Measurements from ENCODE around the gene ATP11B.

ATP11B gene

GRCh38 chr3:182914341-182914740, 121.0 kb downstream of the ATP11B start:
- no peak for DNase-seq

GRCh38 chr3:182917134-182917533, 123.8 kb downstream of the ATP11B start:
- DNase-seq: no peak

- DNase-seq: no peak
These were observed 126.6 kb downstream of the ATP11B start for GRCh38 chr3:182919866-182920357.

DNA sequence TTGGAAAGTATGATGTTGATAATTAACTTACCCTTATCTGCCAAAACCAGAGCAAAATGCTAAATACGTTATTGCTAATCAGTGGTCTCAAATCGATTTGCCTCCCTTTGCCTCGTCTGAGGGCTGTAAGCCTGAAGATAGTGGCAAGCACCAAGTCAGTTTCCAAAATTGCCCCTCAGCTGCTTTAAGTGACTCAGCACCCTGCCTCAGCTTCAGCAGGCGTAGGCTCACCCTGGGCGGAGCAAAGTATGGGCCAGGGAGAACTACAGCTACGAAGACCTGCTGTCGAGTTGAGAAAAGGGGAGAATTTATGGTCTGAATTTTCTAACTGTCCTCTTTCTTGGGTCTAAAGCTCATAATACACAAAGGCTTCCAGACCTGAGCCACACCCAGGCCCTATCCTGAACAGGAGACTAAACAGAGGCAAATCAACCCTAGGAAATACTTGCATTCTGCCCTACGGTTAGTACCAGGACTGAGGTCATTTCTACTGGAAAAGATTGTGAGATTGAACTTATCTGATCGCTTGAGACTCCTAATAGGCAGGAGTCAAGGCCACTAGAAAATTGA, 127.3 kb downstream of the ATP11B start:
- DNase-seq: no peak

- DNase-seq: no peak
These were observed 128.5 kb downstream of the ATP11B start for GRCh38 chr3:182921665-182922355.

- DNase-seq: no peak
These were observed 132.1 kb downstream of the ATP11B start for GRCh38 chr3:182925330-182925943.

GRCh38 chr3:182925944-182926337, 132.6 kb downstream of the ATP11B start:
- DNase-seq: no peak

GRCh38 chr3:182935803-182936202, 142.5 kb downstream of the ATP11B start:
- no peak for DNase-seq

DNA sequence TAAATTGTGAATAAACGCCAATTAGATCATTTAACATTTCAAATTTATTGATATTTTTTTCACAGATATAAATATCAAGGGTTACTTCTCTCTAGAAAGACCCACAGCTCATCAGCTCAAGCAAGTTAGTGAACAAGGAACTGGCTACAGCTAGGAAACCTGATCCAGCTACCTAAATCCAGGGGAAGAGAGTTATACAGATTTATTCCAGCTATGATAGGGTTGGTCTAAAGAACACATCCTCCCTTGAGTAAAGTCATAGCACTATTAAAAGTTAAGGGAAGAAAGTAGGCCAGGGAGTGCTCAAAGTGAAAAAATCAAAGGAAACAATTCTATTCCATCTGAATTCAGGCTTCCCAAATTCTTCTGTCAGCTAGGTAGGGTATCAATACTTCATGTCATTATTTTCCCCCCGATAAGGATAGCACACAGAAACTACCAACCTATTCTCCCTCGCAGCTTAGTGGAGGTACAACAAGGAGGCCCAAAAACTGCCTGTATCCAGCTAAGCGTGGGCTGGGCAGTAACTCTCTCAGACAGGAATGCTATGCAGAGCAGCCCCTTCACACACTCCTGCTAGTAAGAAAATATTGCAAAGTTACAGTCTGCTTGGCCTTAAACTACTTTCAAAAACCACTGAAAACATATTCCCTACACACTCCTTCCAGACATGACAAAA, 143.1 kb downstream of the ATP11B start:
- DNase-seq: no peak

GRCh38 chr3:182936918-182937285, 143.6 kb downstream of the ATP11B start:
- DNase-seq: no peak

- DNase-seq: no peak
These were observed 144.2 kb downstream of the ATP11B start for GRCh38 chr3:182937293-182938051.

- DNase-seq: no peak
These were observed 147.0 kb downstream of the ATP11B start for GRCh38 chr3:182940266-182940808.

- no peak for DNase-seq
These were observed 148.4 kb downstream of the ATP11B start for GRCh38 chr3:182941719-182942118.

GRCh38 chr3:182947888-182948287, 154.6 kb downstream of the ATP11B start:
- no peak for DNase-seq

DNA sequence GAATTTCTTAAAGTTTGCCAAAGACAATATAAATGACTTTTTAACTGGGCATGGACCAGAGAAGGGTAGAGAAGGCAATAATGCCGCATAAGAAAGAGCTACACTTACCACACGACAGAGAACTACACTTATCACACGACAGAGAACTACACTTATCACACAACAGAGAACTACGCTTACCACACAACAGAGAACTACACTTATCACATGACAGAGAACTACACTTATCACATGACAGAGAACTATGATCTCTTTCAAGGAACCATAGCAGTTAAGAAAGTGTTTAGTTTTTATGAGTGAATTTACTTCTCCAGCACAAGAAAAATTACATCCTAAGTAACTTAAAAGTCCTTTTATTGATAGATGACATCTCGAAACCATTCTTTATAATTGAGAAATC, 155.0 kb downstream of the ATP11B start:
- no peak for DNase-seq

GRCh38 chr3:182949688-182950087, 156.4 kb downstream of the ATP11B start:
- DNase-seq: no peak

GRCh38 chr3:182954553-182955235, 161.4 kb downstream of the ATP11B start:
- no peak for DNase-seq

DNA sequence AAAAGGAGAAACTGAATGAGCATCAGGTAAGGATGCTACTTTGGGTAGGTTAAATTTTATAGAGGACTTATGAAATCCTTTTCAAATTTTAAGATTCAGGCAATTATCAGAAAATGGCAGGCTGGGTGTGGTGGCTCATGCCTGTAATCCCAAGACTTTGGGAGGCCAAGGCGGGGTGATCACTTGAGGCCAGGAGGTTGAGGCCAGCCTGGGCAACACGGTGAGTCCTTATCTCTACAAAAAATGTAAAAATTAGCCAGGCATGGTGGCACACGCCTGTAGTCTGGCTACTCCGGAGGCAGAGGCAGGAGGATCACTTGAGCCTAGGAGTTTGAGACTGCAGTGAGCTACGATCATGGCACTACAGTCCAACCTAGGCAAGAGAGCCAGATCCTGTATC, 163.9 kb downstream of the ATP11B start:
- DNase-seq: no peak

GRCh38 chr3:182957676-182958266, 164.5 kb downstream of the ATP11B start:
- no peak for DNase-seq

GRCh38 chr3:182959474-182960350, 166.4 kb downstream of the ATP11B start:
- no peak for DNase-seq

GRCh38 chr3:182962166-182962565, 168.9 kb downstream of the ATP11B start:
- DNase-seq: no peak

Measured in activated naive CD4-positive, alpha-beta T cell treated with Interleukin-2 at 50 U/mL for 16 hours (primary cell).